NT2/D1 (cell line): ENCODE measurements around the gene USP35.
"Not testable (repeated sequence)": the region's sequence is repeated elsewhere in the genome, so short reads cannot be mapped to it uniquely, and the experiment has no call there.

Source experiments
- DNase-seq: peaks from one replicate; pipeline ENCODE4 v3.0.0-alpha.2; 2011; ENCODE audit warnings: low read depth, low spot score
- H3K27me3 ChIP-seq: 2 replicates; pipeline ENCODE4 v1.6.0; 2011; ENCODE audit warnings: mild to moderate bottlenecking; ENCODE audit not compliant: insufficient read length, insufficient read depth
- H3K36me3 ChIP-seq: 2 replicates; pipeline ENCODE4 v1.6.1; 2011; ENCODE audit warnings: mild to moderate bottlenecking, low read length, mixed read lengths; ENCODE audit not compliant: insufficient read depth, insufficient read length
- H3K4me1 ChIP-seq: 2 replicates; pipeline ENCODE4 v1.5.1; 2011; ENCODE audit not compliant: insufficient read depth, insufficient read length
- H3K4me3 ChIP-seq: 2 replicates; pipeline ENCODE4 v1.5.1; 2011; ENCODE audit warnings: low read depth; ENCODE audit not compliant: insufficient read length
- H3K9ac ChIP-seq: 2 replicates; pipeline ENCODE4 v1.6.0; 2011; ENCODE audit warnings: low read depth; ENCODE audit not compliant: insufficient read length
- H3K9me3 ChIP-seq: 2 replicates; pipeline ENCODE4 v1.5.1; 2011; ENCODE audit warnings: mild to moderate bottlenecking, low read length; ENCODE audit not compliant: insufficient read depth
- SUZ12 ChIP-seq: IDR thresholded peaks from 2 replicates; pipeline ENCODE4 v1.6.1; 2011; ENCODE audit not compliant: insufficient read length, insufficient read depth; ENCODE audit errors: extremely low read depth
- YY1 ChIP-seq: IDR thresholded peaks from 2 replicates; pipeline ENCODE4 v1.6.1; 2011; ENCODE audit not compliant: insufficient read length, insufficient read depth
- ZNF274 ChIP-seq: IDR thresholded peaks from 2 replicates; pipeline ENCODE4 v1.6.1; 2011; ENCODE audit warnings: mild to moderate bottlenecking, low read depth, low read length

USP35 gene

GRCh38 chr11:78218707-78219492 lies 30.2 kb downstream of the USP35 start:
- Histone ChIP-seq H3K9me3 (no peaks in the 10 kb centered on the region), H3K4me3 (no peak overlapping the region), H3K36me3 (peaks cover 71% of the 10 kb centered on the region), H3K27me3 (no peaks in the 10 kb centered on the region), H3K9ac (no peak overlapping the region), H3K4me1 (no peaks in the 10 kb centered on the region)
- TF ChIP-seq ZNF274 (no peak), SUZ12 (no peak), YY1 (no peak)
- DNase-seq, result no peak

- H3K27me3 ChIP-seq, result no peaks in the 10 kb centered on the region
- H3K36me3 ChIP-seq, result peaks cover 74% of the 10 kb centered on the region
- H3K9ac ChIP-seq, result no peak overlapping the region
- H3K4me3 ChIP-seq, result no peak overlapping the region
- no peak for DNase-seq
- no peaks in the 10 kb centered on the region for H3K4me1 ChIP-seq
- no peaks in the 10 kb centered on the region for H3K9me3 ChIP-seq
- TF ChIP-seq SUZ12 (no peak), YY1 (no peak), ZNF274 (no peak)
Observed at GRCh38 chr11:78219493-78220217, 30.9 kb downstream of the USP35 start.

- TF ChIP-seq YY1 (no peak), SUZ12 (no peak), ZNF274 (no peak)
- no peaks in the 10 kb centered on the region for H3K27me3 ChIP-seq
- H3K36me3 ChIP-seq, result peaks cover 76% of the 10 kb centered on the region
- no peaks in the 10 kb centered on the region for H3K9me3 ChIP-seq
- H3K9ac ChIP-seq, result no peak overlapping the region
- no peak for DNase-seq
- no peaks in the 10 kb centered on the region for H3K4me1 ChIP-seq
- no peak overlapping the region for H3K4me3 ChIP-seq
Observed at GRCh38 chr11:78220218-78221157, 31.8 kb downstream of the USP35 start.

- no peaks in the 10 kb centered on the region for H3K27me3 ChIP-seq
- H3K36me3 ChIP-seq, result peaks cover 72% of the 10 kb centered on the region
- TF ChIP-seq ZNF274 (no peak), YY1 (no peak), SUZ12 (no peak)
- no peaks in the 10 kb centered on the region for H3K9me3 ChIP-seq
- H3K4me1 ChIP-seq, result no peaks in the 10 kb centered on the region
- DNase-seq, result no peak
- H3K9ac ChIP-seq, result no peak overlapping the region
- H3K4me3 ChIP-seq, result no peak overlapping the region
Observed at GRCh38 chr11:78221396-78222315, 32.9 kb downstream of the USP35 start.

- H3K36me3 ChIP-seq, result peaks cover 67% of the 10 kb centered on the region
- H3K9ac ChIP-seq, DNase-seq, H3K4me1 ChIP-seq, H3K9me3 ChIP-seq, H3K4me3 ChIP-seq, H3K27me3 ChIP-seq: not testable (repeated sequence)
Observed at GRCh38 chr11:78222726-78223125, 34.0 kb downstream of the USP35 start.

GRCh38 chr11:78223320-78223954 lies 34.7 kb downstream of the USP35 start:
- no peaks in the 10 kb centered on the region for H3K4me1 ChIP-seq
- H3K27me3 ChIP-seq, result no peaks in the 10 kb centered on the region
- H3K4me3 ChIP-seq, result no peak overlapping the region
- peaks cover 60% of the 10 kb centered on the region for H3K36me3 ChIP-seq
- H3K9ac ChIP-seq, result no peak overlapping the region
- no peak for DNase-seq
- no peak for TF ChIP-seq ZNF274
- H3K9me3 ChIP-seq, result no peaks in the 10 kb centered on the region
